HepG2 (cell line): ENCODE results near the gene MFAP4. TPM values are rescaled to one million over a fixed set of nuclear protein-coding genes. Genes with fewer than 3 reads are reported as not detected.

ENCODE experiments used
- CREM ChIP-seq, 2 experiments: sonication (generic) in 1 of 2; formaldehyde crosslinking in 1 of 2; IDR thresholded peaks; 2 replicates each; pipeline versions ENCODE4 v1.4.0 to v1.6.1; 2016 to 2020; ENCODE audit warnings: antibody characterized with exemption in 1 of 2, mild to moderate bottlenecking in 1 of 2, missing genetic modification reagents in 1 of 2
- E2F1 ChIP-seq: sonication (generic); formaldehyde crosslinking; IDR thresholded peaks from 2 replicates; pipeline ENCODE4 v1.5.0; 2020; ENCODE audit warnings: missing genetic modification reagents
- ESRRA ChIP-seq: sonication (generic); formaldehyde crosslinking; IDR thresholded peaks from 2 replicates; pipeline ENCODE4 v1.5.1; 2020; ENCODE audit warnings: mild to moderate bottlenecking, low read depth, missing genetic modification reagents
- GRHL1 ChIP-seq: sonication (generic); formaldehyde crosslinking; conservative IDR thresholded peaks from 2 replicates; pipeline ENCODE4 v1.8.0; 2022; ENCODE audit warnings: missing genetic modification reagents
- HNRNPH1 ChIP-seq: fragments of 200-400 bp; formaldehyde crosslinking; optimal IDR thresholded peaks from 2 replicates; pipeline ENCODE3; 2017; ENCODE audit warnings: mild to moderate bottlenecking, low read depth, low read length
- KLF16 ChIP-seq, 2 experiments: sonication (generic) in 1 of 2; formaldehyde crosslinking in 1 of 2; IDR thresholded peaks; 2 replicates each; pipeline versions ENCODE4 v1.6.1 to v1.8.0; 2016 to 2023; ENCODE audit warnings: missing genetic modification reagents in 2 of 2, missing compliant biosample characterization in 1 of 2
- MATR3 ChIP-seq: sonication (generic); formaldehyde crosslinking; IDR thresholded peaks from 2 replicates; pipeline ENCODE4 v1.4.0; 2020; ENCODE audit warnings: missing genetic modification reagents
- POLR2G ChIP-seq: fragments of 200-400 bp; formaldehyde crosslinking; IDR thresholded peaks from 2 replicates; pipeline ENCODE4 v1.6.1; 2018; ENCODE audit warnings: mild to moderate bottlenecking, low read depth, low read length, moderate library complexity
- SMARCC2 ChIP-seq: fragments of 450-650 bp; IDR thresholded peaks from 2 replicates; pipeline ENCODE4 v1.6.1; 2017; ENCODE audit warnings: antibody characterized with exemption, mild to moderate bottlenecking
- ZKSCAN1 ChIP-seq: fragments of 150-350 bp; IDR thresholded peaks from 2 replicates; pipeline ENCODE4 v1.6.1; 2014; ENCODE audit warnings: low read length
- ZKSCAN8 ChIP-seq: IDR thresholded peaks from 2 replicates; pipeline ENCODE4 v1.6.1; 2016; ENCODE audit warnings: borderline replicate concordance, missing genetic modification reagents, missing compliant biosample characterization
- ZNF253 ChIP-seq: sonication (generic); formaldehyde crosslinking; IDR thresholded peaks from 2 replicates; pipeline ENCODE4 v1.8.0; 2022; ENCODE audit warnings: mild to moderate bottlenecking, missing genetic modification reagents, borderline replicate concordance
- ZNF33A ChIP-seq: sonication (generic); formaldehyde crosslinking; IDR thresholded peaks from 2 replicates; pipeline ENCODE4 v1.5.1; 2020; ENCODE audit warnings: missing genetic modification reagents, mild to moderate bottlenecking, moderate library complexity, borderline replicate concordance
- ZNF513 ChIP-seq: sonication (generic); formaldehyde crosslinking; conservative IDR thresholded peaks from 2 replicates; pipeline ENCODE4 v1.5.0; 2020; ENCODE audit warnings: missing genetic modification reagents
- polyA plus RNA-seq, 8 experiments: library from polyadenylated mRNA; depleted of rRNA in 3 of 8; stranded (reverse) in 7 of 8; unstranded in 1 of 8; fragments of >200 nt; fragmentation: Illumina TruSeq in 4 of 8; extraction: Trizol in 4 of 8; gene quantifications; 2 replicates each; pipeline versions ENCODE4 v1.2.1 to v1.2.3, GENCODE V29; 2011 to 2016; ENCODE audit warnings: low read depth in 4 of 8, missing spikeins in 1 of 8, mixed read lengths in 1 of 8; ENCODE audit not compliant: insufficient read depth in 1 of 8
- total RNA-seq, 5 experiments: library from RNA; depleted of rRNA; stranded (reverse); fragments of >200 nt; fragmentation: Illumina TruSeq; extraction: Trizol; gene quantifications; 2 replicates each; pipeline ENCODE4 v1.2.3, GENCODE V29; 2016; ENCODE audit warnings: low read depth in 1 of 5
- TF ChIP-seq, protein P1 (sequence below): sonication (generic); formaldehyde crosslinking; IDR thresholded peaks from 2 replicates; pipeline ENCODE4 v1.4.0; 2020; ENCODE audit warnings: missing genetic modification reagents, borderline replicate concordance
- TF ChIP-seq, protein P2 (sequence below): sonication (generic); formaldehyde crosslinking; IDR thresholded peaks from 2 replicates; pipeline ENCODE4 v1.8.0; 2022; ENCODE audit warnings: mild to moderate bottlenecking, missing genetic modification reagents, moderate library complexity
- TF ChIP-seq, protein P3 (sequence below): sonication (generic); formaldehyde crosslinking; IDR thresholded peaks from 2 replicates; pipeline ENCODE4 v1.5.0; 2020; ENCODE audit warnings: mild to moderate bottlenecking, missing genetic modification reagents, moderate library complexity
- TF ChIP-seq, protein P4 (sequence below): IDR thresholded peaks from 2 replicates; pipeline ENCODE4 v1.6.1; 2016; ENCODE audit warnings: low read depth, control low read depth

MFAP4 gene
- total and polyA plus RNA-seq, 2 of the 13 experiments (the other 11 are each of a cell fraction or from before 2014, with no cell fraction given): 0.08 TPM; not detected in 1

DNA sequence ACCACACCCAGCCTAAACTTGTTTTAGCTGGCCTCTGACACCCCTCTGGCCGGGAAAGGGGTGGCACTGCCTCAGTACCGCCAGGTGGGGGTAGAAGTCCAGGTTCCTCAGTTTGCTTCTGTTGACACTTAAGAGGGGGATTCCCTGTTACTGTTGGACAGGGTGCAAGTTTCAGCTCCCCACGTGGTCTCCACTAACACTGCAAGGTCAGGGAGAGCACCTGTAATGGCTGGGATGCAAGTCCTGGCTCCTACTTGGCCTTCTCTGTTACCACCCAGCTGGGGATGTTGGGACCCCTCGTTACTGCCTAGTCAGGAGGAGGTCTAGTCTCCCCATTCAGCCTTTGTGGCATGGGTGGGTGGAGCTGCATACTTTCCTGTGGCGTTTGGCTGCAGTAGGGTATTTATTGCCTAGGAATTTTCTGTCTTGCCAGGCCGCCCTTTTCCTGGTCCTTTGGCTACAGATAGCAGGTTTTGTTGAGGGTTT is 10.6 kb upstream of the MFAP4 start (continued):
- TF ChIP-seq, protein P1, sequence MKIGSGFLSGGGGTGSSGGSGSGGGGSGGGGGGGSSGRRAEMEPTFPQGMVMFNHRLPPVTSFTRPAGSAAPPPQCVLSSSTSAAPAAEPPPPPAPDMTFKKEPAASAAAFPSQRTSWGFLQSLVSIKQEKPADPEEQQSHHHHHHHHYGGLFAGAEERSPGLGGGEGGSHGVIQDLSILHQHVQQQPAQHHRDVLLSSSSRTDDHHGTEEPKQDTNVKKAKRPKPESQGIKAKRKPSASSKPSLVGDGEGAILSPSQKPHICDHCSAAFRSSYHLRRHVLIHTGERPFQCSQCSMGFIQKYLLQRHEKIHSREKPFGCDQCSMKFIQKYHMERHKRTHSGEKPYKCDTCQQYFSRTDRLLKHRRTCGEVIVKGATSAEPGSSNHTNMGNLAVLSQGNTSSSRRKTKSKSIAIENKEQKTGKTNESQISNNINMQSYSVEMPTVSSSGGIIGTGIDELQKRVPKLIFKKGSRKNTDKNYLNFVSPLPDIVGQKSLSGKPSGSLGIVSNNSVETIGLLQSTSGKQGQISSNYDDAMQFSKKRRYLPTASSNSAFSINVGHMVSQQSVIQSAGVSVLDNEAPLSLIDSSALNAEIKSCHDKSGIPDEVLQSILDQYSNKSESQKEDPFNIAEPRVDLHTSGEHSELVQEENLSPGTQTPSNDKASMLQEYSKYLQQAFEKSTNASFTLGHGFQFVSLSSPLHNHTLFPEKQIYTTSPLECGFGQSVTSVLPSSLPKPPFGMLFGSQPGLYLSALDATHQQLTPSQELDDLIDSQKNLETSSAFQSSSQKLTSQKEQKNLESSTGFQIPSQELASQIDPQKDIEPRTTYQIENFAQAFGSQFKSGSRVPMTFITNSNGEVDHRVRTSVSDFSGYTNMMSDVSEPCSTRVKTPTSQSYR (CRISPR knock-in tag): no peak
- TF ChIP-seq ESRRA (no peak), GRHL1 (no peak), MATR3 (no peak), CREM (IDR thresholded peaks at IDR 0.05) (no peak), CREM (CRISPR knock-in tag; IDR thresholded peaks at IDR 0.05) (no peak), POLR2G (no peak), ZKSCAN8 (CRISPR knock-in tag) (no peak), ZNF33A (no peak), HNRNPH1 (no peak), KLF16 (CRISPR knock-in tag; IDR thresholded peaks at IDR 0.05) (no peak), ZNF253 (CRISPR knock-in tag) (no peak), SMARCC2 (no peak), ZNF513 (CRISPR knock-in tag) (no peak), ZKSCAN1 (no peak), E2F1 (CRISPR knock-in tag) (no peak)
- TF ChIP-seq, protein P2, sequence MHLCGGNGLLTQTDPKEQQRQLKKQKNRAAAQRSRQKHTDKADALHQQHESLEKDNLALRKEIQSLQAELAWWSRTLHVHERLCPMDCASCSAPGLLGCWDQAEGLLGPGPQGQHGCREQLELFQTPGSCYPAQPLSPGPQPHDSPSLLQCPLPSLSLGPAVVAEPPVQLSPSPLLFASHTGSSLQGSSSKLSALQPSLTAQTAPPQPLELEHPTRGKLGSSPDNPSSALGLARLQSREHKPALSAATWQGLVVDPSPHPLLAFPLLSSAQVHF (CRISPR knock-in tag): no peak
- TF ChIP-seq, protein P3, sequence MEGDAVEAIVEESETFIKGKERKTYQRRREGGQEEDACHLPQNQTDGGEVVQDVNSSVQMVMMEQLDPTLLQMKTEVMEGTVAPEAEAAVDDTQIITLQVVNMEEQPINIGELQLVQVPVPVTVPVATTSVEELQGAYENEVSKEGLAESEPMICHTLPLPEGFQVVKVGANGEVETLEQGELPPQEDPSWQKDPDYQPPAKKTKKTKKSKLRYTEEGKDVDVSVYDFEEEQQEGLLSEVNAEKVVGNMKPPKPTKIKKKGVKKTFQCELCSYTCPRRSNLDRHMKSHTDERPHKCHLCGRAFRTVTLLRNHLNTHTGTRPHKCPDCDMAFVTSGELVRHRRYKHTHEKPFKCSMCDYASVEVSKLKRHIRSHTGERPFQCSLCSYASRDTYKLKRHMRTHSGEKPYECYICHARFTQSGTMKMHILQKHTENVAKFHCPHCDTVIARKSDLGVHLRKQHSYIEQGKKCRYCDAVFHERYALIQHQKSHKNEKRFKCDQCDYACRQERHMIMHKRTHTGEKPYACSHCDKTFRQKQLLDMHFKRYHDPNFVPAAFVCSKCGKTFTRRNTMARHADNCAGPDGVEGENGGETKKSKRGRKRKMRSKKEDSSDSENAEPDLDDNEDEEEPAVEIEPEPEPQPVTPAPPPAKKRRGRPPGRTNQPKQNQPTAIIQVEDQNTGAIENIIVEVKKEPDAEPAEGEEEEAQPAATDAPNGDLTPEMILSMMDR: peak; percentile 73
- TF ChIP-seq, protein P4, sequence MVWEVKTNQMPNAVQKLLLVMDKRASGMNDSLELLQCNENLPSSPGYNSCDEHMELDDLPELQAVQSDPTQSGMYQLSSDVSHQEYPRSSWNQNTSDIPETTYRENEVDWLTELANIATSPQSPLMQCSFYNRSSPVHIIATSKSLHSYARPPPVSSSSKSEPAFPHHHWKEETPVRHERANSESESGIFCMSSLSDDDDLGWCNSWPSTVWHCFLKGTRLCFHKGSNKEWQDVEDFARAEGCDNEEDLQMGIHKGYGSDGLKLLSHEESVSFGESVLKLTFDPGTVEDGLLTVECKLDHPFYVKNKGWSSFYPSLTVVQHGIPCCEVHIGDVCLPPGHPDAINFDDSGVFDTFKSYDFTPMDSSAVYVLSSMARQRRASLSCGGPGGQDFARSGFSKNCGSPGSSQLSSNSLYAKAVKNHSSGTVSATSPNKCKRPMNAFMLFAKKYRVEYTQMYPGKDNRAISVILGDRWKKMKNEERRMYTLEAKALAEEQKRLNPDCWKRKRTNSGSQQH (CRISPR knock-in tag): no peak
